OCI-LY7 (cell line): ENCODE results near the gene CDK14. TPM values are rescaled to one million over a fixed set of nuclear protein-coding genes. Genes with fewer than 3 reads are reported as not detected.

ENCODE experiments used
- BruUV-seq: library from RNA; stranded (reverse); fragments of 400-500 nt; replicated peaks from 2 replicates; lab custom pipeline; 2021; lab: Mats Ljungman, UMichigan
- CTCF ChIA-PET: fragments of 300-600 bp; sonication (Branson Sonifier 250); formaldehyde crosslinking; loops from one replicate; lab custom pipeline; 2022; ENCODE audit warnings: antibody characterized with exemption; ENCODE audit not compliant: unreplicated experiment; lab: Charles Lee
- POLR2A ChIA-PET: fragments of 300-600 bp; sonication (Branson Sonifier 250); formaldehyde crosslinking; loops from one replicate; lab custom pipeline; 2022; ENCODE audit warnings: antibody characterized with exemption; lab: Charles Lee
- DNase-seq: peaks from one replicate; pipeline ENCODE4 v3.0.0-alpha.2; 2015; ENCODE audit warnings: low spot score
- H2AFZ ChIP-seq: fragments of 200-600 bp; sonication (generic), shearing (Covaris generic); 2 replicates; pipeline ENCODE4 v1.6.1; 2014; ENCODE audit warnings: mild to moderate bottlenecking, antibody characterized with exemption, low read length, moderate library complexity
- H3K27ac ChIP-seq: fragments of 200-600 bp; sonication (generic); 2 replicates; pipeline ENCODE4 v1.5.1; 2014; ENCODE audit warnings: mixed run types, low read depth, mild to moderate bottlenecking, moderate library complexity, low read length, inconsistent platforms; ENCODE audit not compliant: poor library complexity, severe bottlenecking
- H3K36me3 ChIP-seq: fragments of 200-600 bp; sonication (generic); 2 replicates; pipeline ENCODE4 v1.6.1; 2014; ENCODE audit warnings: mild to moderate bottlenecking, antibody characterized with exemption, low read length, moderate library complexity, mixed read lengths; ENCODE audit not compliant: insufficient read depth
- H3K4me1 ChIP-seq: fragments of 200-600 bp; sonication (generic); 2 replicates; pipeline ENCODE4 v1.5.1; 2014; ENCODE audit warnings: mild to moderate bottlenecking, low read length; ENCODE audit not compliant: insufficient read depth, poor library complexity, severe bottlenecking
- H3K4me2 ChIP-seq: fragments of 200-600 bp; sonication (generic); 2 replicates; pipeline ENCODE4 v1.6.1; 2014; ENCODE audit warnings: mild to moderate bottlenecking, low read length
- H3K4me3 ChIP-seq: fragments of 200-600 bp; sonication (generic); 2 replicates; pipeline ENCODE4 v1.5.1; 2014; ENCODE audit warnings: mild to moderate bottlenecking, low read depth, low read length; ENCODE audit not compliant: poor library complexity, severe bottlenecking
- H3K79me2 ChIP-seq: fragments of 200-600 bp; sonication (generic); 2 replicates; pipeline ENCODE4 v1.6.1; 2016; ENCODE audit warnings: low read depth, mild to moderate bottlenecking, low read length, moderate library complexity, mixed read lengths; ENCODE audit not compliant: insufficient read depth
- H3K9me2 ChIP-seq: fragments of 200-600 bp; sonication (generic); 2 replicates; pipeline ENCODE4 v1.6.1; 2016; ENCODE audit warnings: mild to moderate bottlenecking, low read length, mixed read lengths; ENCODE audit not compliant: insufficient read depth
- H3K9me3 ChIP-seq: fragments of 200-600 bp; sonication (generic); 2 replicates; pipeline ENCODE4 v1.6.1; 2014; ENCODE audit warnings: mild to moderate bottlenecking, mixed run types, low read length, mixed read lengths
- H4K20me1 ChIP-seq: fragments of 200-600 bp; sonication (generic); 2 replicates; pipeline ENCODE4 v1.6.1; 2014; ENCODE audit warnings: mild to moderate bottlenecking, antibody characterized with exemption, low read length, moderate library complexity, mixed read lengths; ENCODE audit not compliant: insufficient read depth
- CTCF ChIP-seq: fragments of 200-600 bp; sonication (generic); conservative IDR thresholded peaks from 2 replicates; pipeline ENCODE4 v1.5.1; 2014; ENCODE audit warnings: mild to moderate bottlenecking, antibody characterized with exemption, low read length, moderate library complexity, mixed read lengths
- EZH2phosphoT487 ChIP-seq: fragments of 200-600 bp; sonication (generic); IDR thresholded peaks from 2 replicates; pipeline ENCODE4 v1.6.1; 2018; ENCODE audit warnings: low read depth, borderline replicate concordance, mild to moderate bottlenecking, mixed run types, antibody characterized with exemption, low read length, moderate library complexity, mixed read lengths
- intact Hi-C: fragments of 100-400 bp; cut with micrococcal nuclease; formaldehyde crosslinking; loops from one replicate; pipeline ENCODE4 v1.10.0; 2022; ENCODE audit not compliant: unreplicated experiment
- total RNA-seq, 2 experiments: library from RNA; depleted of rRNA in 1 of 2; stranded (reverse); fragments of >200 nt in 1 of 2; shearing (Covaris generic) in 1 of 2; gene quantifications; 2 replicates each; pipeline ENCODE4 v1.2.3, GENCODE V29; 2014 to 2022

CDK14 gene
- total RNA-seq, 2 experiments from 2014 or later = 90.7 to 111 TPM

DNA sequence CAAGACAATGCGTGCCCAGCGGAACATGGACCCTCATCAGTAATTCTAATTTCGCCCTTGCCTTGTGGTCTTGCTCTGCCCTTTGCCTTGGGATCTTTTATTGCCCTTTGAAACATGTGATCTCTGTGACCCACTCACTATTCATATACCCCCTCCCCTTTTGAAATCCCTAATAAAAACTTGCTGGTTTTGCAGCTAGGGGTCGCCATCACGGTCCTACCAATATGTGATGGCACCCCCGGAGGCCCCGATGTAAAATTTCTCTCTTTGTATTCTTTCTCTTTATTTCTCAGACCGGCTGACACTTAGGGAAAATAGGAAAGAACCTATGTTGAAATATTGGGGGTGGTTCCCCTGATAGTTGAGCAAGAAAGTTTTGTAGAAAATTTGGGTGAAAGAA is 242.7 kb downstream of the CDK14 start:
- BruUV-seq = no TSS peak
- ChIA-PET POLR2A (interaction anchor here (0.8 kb wide), 1 partner anchor 37 kb away, joined by 3 read pairs; no protein-coding TSS in a partner anchor), CTCF (no interaction called here)
- no peak for DNase-seq
- Histone ChIP-seq H2AFZ (no peak overlapping the region), H3K9me3 (peaks cover 5% of the 10 kb centered on the region; the same call in 1 of the 2 replicates), H3K9me2 (no peaks in the 10 kb centered on the region), H3K4me2 (no peak overlapping the region), H3K27ac (no peak overlapping the region), H3K4me3 (no peak overlapping the region), H3K4me1 (peaks cover 11% of the 10 kb centered on the region), H3K36me3 (peaks cover 58% of the 10 kb centered on the region), H3K79me2 (peaks cover 13% of the 10 kb centered on the region; the same call in 1 of the 2 replicates), H4K20me1 (no peaks in the 10 kb centered on the region)
- intact Hi-C loops = loop anchor here (10.0 kb wide), 1 partner anchor 134 kb away; no protein-coding TSS in a partner anchor
- TF ChIP-seq CTCF (peak; percentile 46), EZH2phosphoT487 (no peak)

GRCh38 chr7:90839316-90839715 is 243.2 kb downstream of the CDK14 start:
- no peak overlapping the region for H3K4me2 ChIP-seq
- no peak overlapping the region for H3K27ac ChIP-seq
- CTCF ChIA-PET = no interaction called here

More at GRCh38 chr7:90839316-90839715, 243.2 kb downstream of the CDK14 start:
- no peak overlapping the region for H2AFZ ChIP-seq
- peaks cover 58% of the 10 kb centered on the region for H3K36me3 ChIP-seq
- no peaks in the 10 kb centered on the region for H4K20me1 ChIP-seq
- H3K79me2 ChIP-seq = peaks cover 12% of the 10 kb centered on the region; the same call in 1 of the 2 replicates
- H3K4me3 ChIP-seq = no peak overlapping the region
- peaks cover 5% of the 10 kb centered on the region; the same call in 1 of the 2 replicates for H3K9me3 ChIP-seq
- POLR2A ChIA-PET = interaction anchor here (0.8 to 1.6 kb wide), 2 partner anchors 14 to 36 kb away, joined by 3 to 5 read pairs; no protein-coding TSS in a partner anchor
- peaks cover 11% of the 10 kb centered on the region for H3K4me1 ChIP-seq
- BruUV-seq = no TSS peak
- TF ChIP-seq EZH2phosphoT487 = no peak
- no peak for TF ChIP-seq CTCF
- DNase-seq = no peak
- no peaks in the 10 kb centered on the region for H3K9me2 ChIP-seq
- intact Hi-C loops = loop anchor here (10.0 kb wide), 1 partner anchor 135 kb away; no protein-coding TSS in a partner anchor
